ENCODE results near the gene PAX5.

PAX5 gene

GRCh38 chr9:36997414-36997813 is 36.7 kb downstream of the PAX5 start:
- Histone ChIP-seq H3K4me1 (ENCODE audit: control insufficient read depth, insufficient read depth, low read length) (peaks cover 3% of the 10 kb centered on the region), H3K9ac (ENCODE audit: low read length in 2 of 2) (no peak overlapping the region), H3K4me3 (ENCODE audit: low read length in 2 of 2) (no peak overlapping the region), H3K27me3 (ENCODE audit: control insufficient read depth in 1 of 2, insufficient read depth in 2 of 2, low read length in 2 of 2) (peaks cover 32 to 44% of the 10 kb centered on the region in 2 donors), H3K36me3 (ENCODE audit: control insufficient read depth in 2 of 2, insufficient read depth in 2 of 2, low read length in 2 of 2) (no peaks in the 10 kb centered on the region), H3K27ac (ENCODE audit: low read length) (no peak overlapping the region), H3K9me3 (ENCODE audit: control insufficient read depth in 2 of 2, low read length in 2 of 2) (no peaks in the 10 kb centered on the region)

GRCh38 chr9:36996706-36997086 is 37.4 kb downstream of the PAX5 start:
- peaks cover 27 to 43% of the 10 kb centered on the region in 2 donors for H3K27me3 ChIP-seq (ENCODE audit: control insufficient read depth in 1 of 2, insufficient read depth in 2 of 2, low read length in 2 of 2)
- no peaks in the 10 kb centered on the region for H3K36me3 ChIP-seq (ENCODE audit: control insufficient read depth in 2 of 2, insufficient read depth in 2 of 2, low read length in 2 of 2)
- no peak overlapping the region for H3K27ac ChIP-seq (ENCODE audit: low read length)
- no peaks in the 10 kb centered on the region for H3K9me3 ChIP-seq (ENCODE audit: control insufficient read depth in 2 of 2, low read length in 2 of 2)
- H3K9ac ChIP-seq (ENCODE audit: low read length in 2 of 2) = no peak overlapping the region
- no peaks in the 10 kb centered on the region for H3K4me1 ChIP-seq (ENCODE audit: control insufficient read depth, insufficient read depth, low read length)
- no peak overlapping the region for H3K4me3 ChIP-seq (ENCODE audit: low read length in 2 of 2)

GRCh38 chr9:36995927-36996705 is 38.0 kb downstream of the PAX5 start:
- Histone ChIP-seq H3K9ac (ENCODE audit: low read length in 2 of 2) (no peak overlapping the region), H3K36me3 (ENCODE audit: control insufficient read depth in 2 of 2, insufficient read depth in 2 of 2, low read length in 2 of 2) (no peaks in the 10 kb centered on the region), H3K9me3 (ENCODE audit: control insufficient read depth in 2 of 2, low read length in 2 of 2) (peaks cover 3 to 5% of the 10 kb centered on the region in 2 donors), H3K27me3 (ENCODE audit: control insufficient read depth in 1 of 2, insufficient read depth in 2 of 2, low read length in 2 of 2) (peaks cover 22 to 40% of the 10 kb centered on the region in 2 donors), H3K27ac (ENCODE audit: low read length) (no peak overlapping the region), H3K4me1 (ENCODE audit: control insufficient read depth, insufficient read depth, low read length) (no peaks in the 10 kb centered on the region), H3K4me3 (ENCODE audit: low read length in 2 of 2) (no peak overlapping the region)

- H3K9ac ChIP-seq (ENCODE audit: low read length in 2 of 2) = no peak overlapping the region
- H3K4me3 ChIP-seq (ENCODE audit: low read length in 2 of 2) = no peak overlapping the region
- H3K36me3 ChIP-seq (ENCODE audit: control insufficient read depth in 2 of 2, insufficient read depth in 2 of 2, low read length in 2 of 2) = no peaks in the 10 kb centered on the region
- H3K27me3 ChIP-seq (ENCODE audit: control insufficient read depth in 1 of 2, insufficient read depth in 2 of 2, low read length in 2 of 2) = peaks cover 21 to 33% of the 10 kb centered on the region in 2 donors
- peaks cover 6 to 10% of the 10 kb centered on the region in 2 donors for H3K9me3 ChIP-seq (ENCODE audit: control insufficient read depth in 2 of 2, low read length in 2 of 2)
- H3K4me1 ChIP-seq (ENCODE audit: control insufficient read depth, insufficient read depth, low read length) = no peaks in the 10 kb centered on the region
- H3K27ac ChIP-seq (ENCODE audit: low read length) = no peak overlapping the region
Observed at GRCh38 chr9:36993933-36994764, 39.9 kb downstream of the PAX5 start.

GRCh38 chr9:36992501-36993316 is 41.4 kb downstream of the PAX5 start:
- Histone ChIP-seq H3K9ac (ENCODE audit: low read length in 2 of 2) (no peak overlapping the region), H3K27ac (ENCODE audit: low read length) (no peak overlapping the region), H3K4me1 (ENCODE audit: control insufficient read depth, insufficient read depth, low read length) (no peaks in the 10 kb centered on the region), H3K27me3 (ENCODE audit: control insufficient read depth in 1 of 2, insufficient read depth in 2 of 2, low read length in 2 of 2) (peaks cover 24 to 40% of the 10 kb centered on the region in 2 donors), H3K9me3 (ENCODE audit: control insufficient read depth in 2 of 2, low read length in 2 of 2) (peaks cover 6 to 10% of the 10 kb centered on the region in 2 donors), H3K4me3 (ENCODE audit: low read length in 2 of 2) (no peak overlapping the region), H3K36me3 (ENCODE audit: control insufficient read depth in 2 of 2, insufficient read depth in 2 of 2, low read length in 2 of 2) (no peaks in the 10 kb centered on the region)

GRCh38 chr9:36991516-36992134 is 42.4 kb downstream of the PAX5 start:
- Histone ChIP-seq H3K27me3 (ENCODE audit: control insufficient read depth in 1 of 2, insufficient read depth in 2 of 2, low read length in 2 of 2) (peaks cover 32 to 45% of the 10 kb centered on the region in 2 donors), H3K4me3 (ENCODE audit: low read length in 2 of 2) (no peak overlapping the region), H3K9ac (ENCODE audit: low read length in 2 of 2) (no peak overlapping the region), H3K27ac (ENCODE audit: low read length) (no peak overlapping the region), H3K4me1 (ENCODE audit: control insufficient read depth, insufficient read depth, low read length) (no peaks in the 10 kb centered on the region), H3K36me3 (ENCODE audit: control insufficient read depth in 2 of 2, insufficient read depth in 2 of 2, low read length in 2 of 2) (no peaks in the 10 kb centered on the region), H3K9me3 (ENCODE audit: control insufficient read depth in 2 of 2, low read length in 2 of 2) (peaks cover 6 to 10% of the 10 kb centered on the region in 2 donors)

GRCh38 chr9:36988848-36989247 is 45.2 kb downstream of the PAX5 start:
- Histone ChIP-seq H3K4me3 (ENCODE audit: low read length in 2 of 2) (no peak overlapping the region), H3K27ac (ENCODE audit: low read length) (no peak overlapping the region), H3K36me3 (ENCODE audit: control insufficient read depth in 2 of 2, insufficient read depth in 2 of 2, low read length in 2 of 2) (no peaks in the 10 kb centered on the region), H3K27me3 (ENCODE audit: control insufficient read depth in 1 of 2, insufficient read depth in 2 of 2, low read length in 2 of 2) (peaks cover 44 to 45% of the 10 kb centered on the region in 2 donors), H3K9ac (ENCODE audit: low read length in 2 of 2) (no peak overlapping the region), H3K9me3 (ENCODE audit: control insufficient read depth in 2 of 2, low read length in 2 of 2) (peaks cover 6 to 10% of the 10 kb centered on the region in 2 donors), H3K4me1 (ENCODE audit: control insufficient read depth, insufficient read depth, low read length) (no peaks in the 10 kb centered on the region)

- H3K27me3 ChIP-seq (ENCODE audit: control insufficient read depth in 1 of 2, insufficient read depth in 2 of 2, low read length in 2 of 2) = peaks cover 45% of the 10 kb centered on the region in 2 donors
Observed at GRCh38 chr9:36987891-36988290, 46.2 kb downstream of the PAX5 start.

GRCh38 chr9:36987409-36987808 is 46.7 kb downstream of the PAX5 start:
- peaks cover 6 to 10% of the 10 kb centered on the region in 2 donors for H3K9me3 ChIP-seq (ENCODE audit: control insufficient read depth in 2 of 2, low read length in 2 of 2)
- H3K27me3 ChIP-seq (ENCODE audit: control insufficient read depth in 1 of 2, insufficient read depth in 2 of 2, low read length in 2 of 2) = peaks cover 42 to 47% of the 10 kb centered on the region in 2 donors
- H3K27ac ChIP-seq (ENCODE audit: low read length) = no peak overlapping the region
- H3K4me1 ChIP-seq (ENCODE audit: control insufficient read depth, insufficient read depth, low read length) = no peaks in the 10 kb centered on the region
- H3K4me3 ChIP-seq (ENCODE audit: low read length in 2 of 2) = no peak overlapping the region
- no peaks in the 10 kb centered on the region for H3K36me3 ChIP-seq (ENCODE audit: control insufficient read depth in 2 of 2, insufficient read depth in 2 of 2, low read length in 2 of 2)
- no peak overlapping the region for H3K9ac ChIP-seq (ENCODE audit: low read length in 2 of 2)

More at GRCh38 chr9:36987891-36988290, 46.2 kb downstream of the PAX5 start:
- Histone ChIP-seq H3K9ac (ENCODE audit: low read length in 2 of 2) (no peak overlapping the region), H3K36me3 (ENCODE audit: control insufficient read depth in 2 of 2, insufficient read depth in 2 of 2, low read length in 2 of 2) (no peaks in the 10 kb centered on the region), H3K27ac (ENCODE audit: low read length) (no peak overlapping the region), H3K4me1 (ENCODE audit: control insufficient read depth, insufficient read depth, low read length) (no peaks in the 10 kb centered on the region), H3K9me3 (ENCODE audit: control insufficient read depth in 2 of 2, low read length in 2 of 2) (peaks cover 6 to 10% of the 10 kb centered on the region in 2 donors), H3K4me3 (ENCODE audit: low read length in 2 of 2) (no peak overlapping the region)
